Gastroesophageal sphincter (tissue), 3 donors: ENCODE measurements around the gene TKT.

Experiments used
- CTCF ChIP-seq, 4 experiments: fragments of 200-600 bp in 2 of 4; fragments of 450-650 bp in 2 of 4; sonication (generic) in 1 of 4; IDR thresholded peaks; one replicate each; pipeline ENCODE4 v1.5.1; 2017 to 2019; ENCODE audit warnings: antibody characterized with exemption in 4 of 4, mild to moderate bottlenecking in 2 of 4, moderate library complexity in 2 of 4
- EP300 ChIP-seq: sonication (generic); formaldehyde crosslinking; IDR thresholded peaks from one replicate; pipeline ENCODE4 v1.6.1; 2017; ENCODE audit warnings: antibody characterized with exemption, mild to moderate bottlenecking
- POLR2AphosphoS5 ChIP-seq: sonication (generic); formaldehyde crosslinking; IDR thresholded peaks from one replicate; pipeline ENCODE4 v1.6.1; 2017; ENCODE audit warnings: antibody characterized with exemption

- no peak for TF ChIP-seq CTCF (IDR thresholded peaks at IDR 0.05)
- TF ChIP-seq POLR2AphosphoS5, result no peak
- no peak for TF ChIP-seq EP300
These were observed 26.8 kb upstream of the TKT start for GRCh38 chr3:53282581-53282980.
